Hepatocyte (in vitro differentiated cells): ENCODE measurements around the gene ETV6. TPM values are rescaled to one million over a fixed set of nuclear protein-coding genes. Genes with fewer than 3 reads are reported as not detected.

ENCODE experiments used
- DNase-seq: peaks from one replicate; pipeline ENCODE4 v3.0.0-alpha.2; 2016; ENCODE audit warnings: low spot score
- H2AFZ ChIP-seq: fragments of 200-600 bp; sonication (generic); 2 replicates; pipeline ENCODE4 v1.6.0; 2016; ENCODE audit warnings: antibody characterized with exemption, mild to moderate bottlenecking
- H3K27ac ChIP-seq: fragments of 200-600 bp; sonication (generic); 2 replicates; pipeline ENCODE4 v1.5.1; 2016; ENCODE audit warnings: mild to moderate bottlenecking
- H3K27me3 ChIP-seq: fragments of 200-600 bp; sonication (generic); 2 replicates; pipeline ENCODE4 v1.6.1; 2016
- H3K36me3 ChIP-seq: fragments of 200-600 bp; sonication (generic); replicated peaks from 2 replicates; pipeline ENCODE4 v1.5.1; 2016; ENCODE audit warnings: low read depth; ENCODE audit not compliant: insufficient read depth
- H3K4me1 ChIP-seq: fragments of 200-600 bp; sonication (generic); 2 replicates; pipeline ENCODE4 v1.5.1; 2016; ENCODE audit warnings: mild to moderate bottlenecking, moderate library complexity; ENCODE audit not compliant: insufficient read depth
- H3K4me2 ChIP-seq: fragments of 200-600 bp; sonication (generic); 2 replicates; pipeline ENCODE4 v1.6.0; 2016
- H3K4me3 ChIP-seq: fragments of 200-600 bp; sonication (generic); 2 replicates; pipeline ENCODE4 v1.5.1; 2016; ENCODE audit warnings: mild to moderate bottlenecking
- H3K79me2 ChIP-seq: fragments of 200-600 bp; sonication (generic); 2 replicates; pipeline ENCODE4 v1.6.0; 2017; ENCODE audit warnings: mild to moderate bottlenecking
- H3K9me2 ChIP-seq: fragments of 200-600 bp; sonication (generic); replicated peaks from 2 replicates; pipeline ENCODE4 v1.6.0; 2017; ENCODE audit warnings: mild to moderate bottlenecking; ENCODE audit not compliant: insufficient read depth
- H3K9me3 ChIP-seq: fragments of 200-600 bp; sonication (generic); 2 replicates; pipeline ENCODE4 v1.5.1; 2016; ENCODE audit warnings: low read depth, mild to moderate bottlenecking
- H4K20me1 ChIP-seq: fragments of 200-600 bp; sonication (generic); 2 replicates; pipeline ENCODE4 v1.6.0; 2016; ENCODE audit warnings: mild to moderate bottlenecking; ENCODE audit not compliant: insufficient read depth, poor library complexity, severe bottlenecking
- EZH2 ChIP-seq: fragments of 200-600 bp; sonication (generic); IDR thresholded peaks from 2 replicates; pipeline ENCODE4 v1.6.1; 2016; ENCODE audit warnings: antibody characterized with exemption, mild to moderate bottlenecking, borderline replicate concordance
- EZH2phosphoT487 ChIP-seq: fragments of 200-600 bp; sonication (generic); IDR thresholded peaks from one replicate; pipeline ENCODE4 v1.6.1; 2018; ENCODE audit warnings: antibody characterized with exemption, mild to moderate bottlenecking, low read depth, moderate library complexity; ENCODE audit not compliant: unreplicated experiment, severe bottlenecking
- WGBS: methylation state at CpG from one replicate; pipeline ENCODE4 v1.1.6; 2016; ENCODE audit warnings: low lambda C conversion rate; ENCODE audit errors: missing lambda C conversion rate; 5-methylcytosine and 5-hydroxymethylcytosine counted together
- polyA plus RNA-seq: library from polyadenylated mRNA; unstranded; fragments of >200 nt; fragmentation: Nextera tagmentation; extraction: Ambion mirVana; gene quantifications from 2 replicates; pipeline ENCODE4 v1.2.1, GENCODE V29; 2016
- total RNA-seq: library from RNA; depleted of rRNA; stranded (reverse); fragments of >200 nt; gene quantifications from 2 replicates; pipeline ENCODE4 v1.2.3, GENCODE V29; 2014
- TF ChIP-seq, protein P1 (sequence below): fragments of 200-600 bp; sonication (generic); IDR thresholded peaks from 2 replicates; pipeline ENCODE4 v1.5.1; 2016; ENCODE audit warnings: antibody characterized with exemption, mild to moderate bottlenecking; ENCODE audit not compliant: poor library complexity

ETV6 gene
- total and polyA plus RNA-seq, 2 experiments from 2014 or later: 8.0 to 9.7 TPM

DNA sequence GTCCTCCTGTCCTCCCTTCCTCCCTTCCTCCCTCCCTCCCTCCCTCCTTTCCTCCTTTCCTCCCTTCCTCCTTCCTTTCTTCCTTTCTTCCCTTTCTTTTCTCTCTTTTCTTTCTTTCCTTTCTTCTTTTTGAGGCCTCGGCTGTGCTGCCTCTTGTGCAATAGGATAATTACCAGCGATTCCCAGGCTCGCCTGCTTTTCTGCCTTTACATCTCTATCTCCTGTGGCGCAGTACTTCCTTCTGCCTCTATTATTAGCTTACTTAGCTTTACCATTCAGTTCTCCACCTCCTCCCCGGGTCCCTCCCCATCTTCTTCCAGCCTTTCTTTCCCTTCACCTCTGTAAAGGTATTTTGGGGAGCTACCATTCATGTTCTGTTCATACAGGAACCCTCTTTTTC, 19.9 kb downstream of the ETV6 start:
- WGBS: 69% methylated on average over 5 of the region's 5 CpGs
- Histone ChIP-seq H3K4me2 (no peak overlapping the region), H4K20me1 (peaks cover 5% of the 10 kb centered on the region), H2AFZ (no peak overlapping the region), H3K4me3 (no peak overlapping the region), H3K27ac (no peak overlapping the region), H3K79me2 (peaks cover 93% of the 10 kb centered on the region), H3K9me2 (no peaks in the 10 kb centered on the region), H3K9me3 (no peaks in the 10 kb centered on the region), H3K4me1 (peaks cover 3% of the 10 kb centered on the region), H3K36me3 (no peaks in the 10 kb centered on the region), H3K27me3 (no peaks in the 10 kb centered on the region)
- DNase-seq: no peak
- TF ChIP-seq EZH2phosphoT487 (no peak), EZH2 (no peak)
- TF ChIP-seq, protein P1, sequence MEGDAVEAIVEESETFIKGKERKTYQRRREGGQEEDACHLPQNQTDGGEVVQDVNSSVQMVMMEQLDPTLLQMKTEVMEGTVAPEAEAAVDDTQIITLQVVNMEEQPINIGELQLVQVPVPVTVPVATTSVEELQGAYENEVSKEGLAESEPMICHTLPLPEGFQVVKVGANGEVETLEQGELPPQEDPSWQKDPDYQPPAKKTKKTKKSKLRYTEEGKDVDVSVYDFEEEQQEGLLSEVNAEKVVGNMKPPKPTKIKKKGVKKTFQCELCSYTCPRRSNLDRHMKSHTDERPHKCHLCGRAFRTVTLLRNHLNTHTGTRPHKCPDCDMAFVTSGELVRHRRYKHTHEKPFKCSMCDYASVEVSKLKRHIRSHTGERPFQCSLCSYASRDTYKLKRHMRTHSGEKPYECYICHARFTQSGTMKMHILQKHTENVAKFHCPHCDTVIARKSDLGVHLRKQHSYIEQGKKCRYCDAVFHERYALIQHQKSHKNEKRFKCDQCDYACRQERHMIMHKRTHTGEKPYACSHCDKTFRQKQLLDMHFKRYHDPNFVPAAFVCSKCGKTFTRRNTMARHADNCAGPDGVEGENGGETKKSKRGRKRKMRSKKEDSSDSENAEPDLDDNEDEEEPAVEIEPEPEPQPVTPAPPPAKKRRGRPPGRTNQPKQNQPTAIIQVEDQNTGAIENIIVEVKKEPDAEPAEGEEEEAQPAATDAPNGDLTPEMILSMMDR: no peak

DNA sequence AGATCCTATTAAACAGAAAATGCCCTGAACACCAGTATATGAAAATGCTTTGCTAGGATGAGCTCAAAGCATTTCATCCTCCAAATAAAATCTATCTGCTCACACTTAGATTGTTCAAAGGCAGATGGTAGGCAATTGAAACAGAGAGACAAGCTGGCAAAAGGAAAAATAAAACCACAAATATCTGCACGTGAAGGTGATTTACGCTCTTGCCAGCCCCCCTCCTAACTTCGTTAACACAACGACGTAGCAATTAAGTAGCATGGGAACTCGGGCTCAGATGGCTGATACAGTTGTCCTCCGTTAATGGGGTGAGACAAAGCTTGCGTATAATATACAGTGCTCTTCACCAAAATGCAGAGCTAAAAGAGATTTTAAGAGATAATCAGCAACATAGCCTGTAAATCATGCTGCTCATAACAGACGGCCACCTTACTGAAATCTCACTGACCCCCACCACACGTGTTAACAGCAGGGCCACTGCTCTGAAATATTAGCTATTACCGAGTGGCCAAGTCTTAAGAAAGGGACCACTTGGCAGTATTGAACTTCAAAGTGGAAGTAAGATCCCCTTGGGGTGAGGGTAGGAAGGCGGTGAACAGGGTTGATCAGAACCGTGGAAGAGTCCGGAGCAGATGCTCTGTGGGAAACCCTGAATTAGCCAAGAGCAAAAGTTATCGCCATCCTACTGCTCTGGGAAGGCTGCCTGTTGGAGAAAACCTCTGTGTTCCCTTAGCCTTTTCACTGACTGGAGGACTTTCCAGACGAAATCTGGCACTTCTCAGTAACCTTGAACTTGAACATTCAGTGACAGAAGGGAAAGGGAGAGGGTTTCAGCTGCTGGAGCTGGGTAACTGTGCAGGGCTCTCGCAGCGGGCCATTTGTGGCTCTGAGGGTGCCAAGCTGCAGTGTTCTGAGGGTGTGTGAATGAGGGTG, 23.1 kb downstream of the ETV6 start:
- H3K9me2 ChIP-seq: no peaks in the 10 kb centered on the region
- no peak overlapping the region for H3K4me2 ChIP-seq
- peaks cover 18% of the 10 kb centered on the region for H4K20me1 ChIP-seq
- H3K27ac ChIP-seq: no peak overlapping the region
- 64% methylated on average over 18 of the region's 18 CpGs for WGBS
- no peaks in the 10 kb centered on the region for H3K9me3 ChIP-seq
- DNase-seq: no peak
- H3K4me1 ChIP-seq: peaks cover 7% of the 10 kb centered on the region
- H3K79me2 ChIP-seq: peaks cover 93% of the 10 kb centered on the region
- H2AFZ ChIP-seq: no peak overlapping the region
- H3K4me3 ChIP-seq: no peak overlapping the region
- no peaks in the 10 kb centered on the region for H3K36me3 ChIP-seq
- TF ChIP-seq, protein P1: no peak
- H3K27me3 ChIP-seq: no peaks in the 10 kb centered on the region

DNA sequence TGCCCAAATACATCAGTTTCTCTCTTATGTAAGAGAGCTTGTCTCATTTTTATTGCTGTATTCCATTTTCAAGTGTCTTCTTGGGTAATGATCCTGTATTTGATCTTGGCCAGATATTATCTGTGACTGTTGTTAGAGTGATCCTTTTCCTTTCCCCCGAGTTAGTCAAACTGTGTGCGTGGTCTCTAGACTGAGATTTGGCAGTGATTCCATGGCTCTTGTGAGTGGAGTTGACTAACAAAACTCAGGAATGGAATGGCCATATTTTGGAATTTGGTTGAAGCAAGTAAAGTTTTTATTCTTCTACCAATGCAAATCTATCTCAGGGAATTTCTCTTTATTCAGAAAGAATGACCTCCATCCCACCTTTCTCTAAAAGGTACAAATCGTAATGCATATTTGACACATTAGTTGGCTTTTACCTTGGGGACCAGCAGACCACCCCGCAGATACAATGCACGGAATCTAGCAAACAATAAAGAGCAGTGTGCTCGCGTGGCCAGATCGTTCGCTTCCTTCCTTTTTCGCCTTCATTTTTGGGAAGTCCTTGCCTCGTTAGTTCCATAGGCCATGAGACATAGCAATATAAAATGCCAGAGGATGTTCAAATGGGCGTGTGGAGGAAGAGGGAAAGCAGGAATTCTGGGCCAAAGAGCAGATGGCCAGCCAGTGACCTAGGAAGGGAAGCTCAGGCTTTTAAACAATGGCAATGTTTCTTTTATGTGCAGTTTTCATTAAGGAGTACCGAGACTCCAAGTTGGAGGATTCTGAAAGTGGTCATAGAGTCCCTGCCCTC, 24.4 kb downstream of the ETV6 start:
- WGBS: 90% methylated on average over 13 of the region's 13 CpGs
- Histone ChIP-seq H3K27ac (no peak overlapping the region), H3K9me2 (no peaks in the 10 kb centered on the region), H2AFZ (no peak overlapping the region), H3K4me1 (peaks cover 4% of the 10 kb centered on the region), H3K4me3 (no peak overlapping the region), H3K36me3 (no peaks in the 10 kb centered on the region), H3K79me2 (peaks cover 89% of the 10 kb centered on the region), H3K4me2 (no peak overlapping the region), H4K20me1 (peaks cover 18% of the 10 kb centered on the region), H3K9me3 (no peaks in the 10 kb centered on the region), H3K27me3 (no peaks in the 10 kb centered on the region)
- DNase-seq: no peak
- no peak for TF ChIP-seq EZH2phosphoT487
- TF ChIP-seq, protein P1: no peak
- no peak for TF ChIP-seq EZH2
